ENCODE results near the gene MPL.

MPL gene

DNA sequence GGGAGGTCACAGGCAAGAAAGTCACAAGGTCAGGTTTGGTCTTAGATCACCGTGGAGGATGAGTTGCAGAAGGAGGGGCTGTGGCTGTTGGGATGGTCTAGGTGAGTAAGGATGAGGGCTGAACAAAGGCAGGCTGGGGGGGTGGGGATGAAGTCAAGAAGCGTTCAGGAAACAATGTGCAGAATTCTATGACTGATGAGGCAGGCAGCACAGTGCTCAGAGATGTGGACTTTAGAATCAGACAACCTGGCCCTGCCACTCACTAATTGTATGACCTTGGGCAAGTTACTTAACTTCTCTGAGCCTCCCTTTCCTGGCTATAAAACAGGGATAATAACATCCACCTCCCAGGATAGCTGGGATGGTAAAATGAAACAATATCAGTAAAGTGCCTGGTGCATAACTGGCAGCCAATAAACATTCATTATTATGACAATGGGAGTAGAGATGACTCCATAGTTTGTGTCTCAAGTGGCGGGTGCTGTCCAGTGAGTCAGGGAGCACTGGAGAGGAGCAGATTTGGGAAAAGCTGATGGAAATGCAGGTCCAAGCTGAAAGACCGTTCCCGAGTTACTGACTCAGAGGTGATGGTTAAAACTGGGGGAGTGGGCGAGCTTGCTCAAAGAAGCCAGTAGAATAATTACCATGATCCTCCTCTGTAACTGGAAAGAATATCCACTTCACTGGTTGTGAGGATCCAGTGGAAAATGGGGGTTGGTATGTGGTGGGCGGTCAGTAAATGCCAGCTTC lies 34.7 kb upstream of the MPL start:
- ATAC-seq, result no peak
- TF ChIP-seq ZNF8 (CRISPR knock-in tag; IDR thresholded peaks at IDR 0.05) (no peak), ESRRG (CRISPR knock-in tag; IDR thresholded peaks at IDR 0.05) (no peak), TOX (CRISPR knock-in tag; IDR thresholded peaks at IDR 0.05; ENCODE audit: borderline replicate concordance) (no peak), ISL1 (CRISPR knock-in tag; IDR thresholded peaks at IDR 0.05) (no peak), OSR1 (CRISPR knock-in tag; IDR thresholded peaks at IDR 0.05) (no peak), SNAI2 (CRISPR knock-in tag; IDR thresholded peaks at IDR 0.05) (no peak), PPARA (CRISPR knock-in tag; IDR thresholded peaks at IDR 0.05; ENCODE audit: borderline replicate concordance) (no peak), CSDC2 (CRISPR knock-in tag; IDR thresholded peaks at IDR 0.05) (no peak), RARB (CRISPR knock-in tag; IDR thresholded peaks at IDR 0.05) (no peak), ZC3H10 (CRISPR knock-in tag; IDR thresholded peaks at IDR 0.05) (no peak), ZNF565 (CRISPR knock-in tag; conservative IDR thresholded peaks at IDR 0.05; ENCODE audit: low read depth) (no peak), ZFP30 (CRISPR knock-in tag; IDR thresholded peaks at IDR 0.05) (no peak), ZNF70 (CRISPR knock-in tag; IDR thresholded peaks at IDR 0.05) (no peak), ZFP3 (CRISPR knock-in tag; IDR thresholded peaks at IDR 0.05) (no peak)
- TF ChIP-seq, protein P1, sequence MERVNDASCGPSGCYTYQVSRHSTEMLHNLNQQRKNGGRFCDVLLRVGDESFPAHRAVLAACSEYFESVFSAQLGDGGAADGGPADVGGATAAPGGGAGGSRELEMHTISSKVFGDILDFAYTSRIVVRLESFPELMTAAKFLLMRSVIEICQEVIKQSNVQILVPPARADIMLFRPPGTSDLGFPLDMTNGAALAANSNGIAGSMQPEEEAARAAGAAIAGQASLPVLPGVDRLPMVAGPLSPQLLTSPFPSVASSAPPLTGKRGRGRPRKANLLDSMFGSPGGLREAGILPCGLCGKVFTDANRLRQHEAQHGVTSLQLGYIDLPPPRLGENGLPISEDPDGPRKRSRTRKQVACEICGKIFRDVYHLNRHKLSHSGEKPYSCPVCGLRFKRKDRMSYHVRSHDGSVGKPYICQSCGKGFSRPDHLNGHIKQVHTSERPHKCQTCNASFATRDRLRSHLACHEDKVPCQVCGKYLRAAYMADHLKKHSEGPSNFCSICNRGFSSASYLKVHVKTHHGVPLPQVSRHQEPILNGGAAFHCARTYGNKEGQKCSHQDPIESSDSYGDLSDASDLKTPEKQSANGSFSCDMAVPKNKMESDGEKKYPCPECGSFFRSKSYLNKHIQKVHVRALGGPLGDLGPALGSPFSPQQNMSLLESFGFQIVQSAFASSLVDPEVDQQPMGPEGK (CRISPR knock-in tag; IDR thresholded peaks at IDR 0.05; ENCODE audit: borderline replicate concordance), result no peak
- TF ChIP-seq, protein P2, sequence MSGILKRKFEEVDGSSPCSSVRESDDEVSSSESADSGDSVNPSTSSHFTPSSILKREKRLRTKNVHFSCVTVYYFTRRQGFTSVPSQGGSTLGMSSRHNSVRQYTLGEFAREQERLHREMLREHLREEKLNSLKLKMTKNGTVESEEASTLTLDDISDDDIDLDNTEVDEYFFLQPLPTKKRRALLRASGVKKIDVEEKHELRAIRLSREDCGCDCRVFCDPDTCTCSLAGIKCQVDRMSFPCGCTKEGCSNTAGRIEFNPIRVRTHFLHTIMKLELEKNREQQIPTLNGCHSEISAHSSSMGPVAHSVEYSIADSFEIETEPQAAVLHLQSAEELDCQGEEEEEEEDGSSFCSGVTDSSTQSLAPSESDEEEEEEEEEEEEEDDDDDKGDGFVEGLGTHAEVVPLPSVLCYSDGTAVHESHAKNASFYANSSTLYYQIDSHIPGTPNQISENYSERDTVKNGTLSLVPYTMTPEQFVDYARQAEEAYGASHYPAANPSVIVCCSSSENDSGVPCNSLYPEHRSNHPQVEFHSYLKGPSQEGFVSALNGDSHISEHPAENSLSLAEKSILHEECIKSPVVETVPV (CRISPR knock-in tag; IDR thresholded peaks at IDR 0.05), result no peak

DNA sequence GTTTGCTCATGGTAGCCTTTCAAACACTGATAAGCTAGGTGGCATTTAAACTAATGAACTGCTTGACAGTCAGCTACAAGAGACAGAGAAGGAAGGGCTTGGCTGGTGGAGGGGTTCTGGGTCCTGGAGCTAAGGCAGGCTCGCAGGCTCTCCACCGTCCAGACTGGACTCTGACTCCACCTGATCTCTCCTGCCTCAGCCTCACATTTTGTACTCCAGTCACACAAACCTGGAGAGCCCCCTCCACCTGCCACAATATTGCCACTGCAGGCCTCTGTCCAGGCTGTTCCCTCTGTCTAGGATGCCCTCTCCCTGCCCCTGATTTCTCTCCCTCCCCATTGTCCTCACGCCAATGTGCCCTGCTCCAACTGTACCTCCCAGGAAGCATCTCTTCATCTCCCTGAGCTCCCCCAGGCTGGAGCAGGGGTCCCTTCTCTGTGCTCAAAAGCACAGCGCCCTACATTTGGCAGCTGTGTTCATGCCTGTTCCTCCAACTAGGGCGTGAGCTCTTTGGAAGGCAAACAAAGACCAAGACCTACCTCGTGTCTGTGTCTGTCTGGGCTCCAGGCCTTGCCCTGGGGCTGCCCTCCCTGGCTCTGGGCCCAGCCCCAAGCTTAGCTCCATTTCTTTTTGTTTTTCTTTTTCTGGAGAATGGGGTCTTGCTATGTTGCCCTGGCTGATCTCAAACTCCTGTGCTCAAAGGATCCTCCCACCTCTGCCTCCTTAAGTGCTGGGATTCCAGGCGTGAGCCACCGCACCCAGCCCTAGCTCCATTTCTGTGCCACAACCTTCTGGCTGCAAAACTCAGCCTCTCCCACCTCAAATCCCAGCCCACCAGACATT lies 33.9 kb upstream of the MPL start:
- ATAC-seq, result no peak
- TF ChIP-seq ARNTL (CRISPR knock-in tag; IDR thresholded peaks at IDR 0.05; ENCODE audit: borderline replicate concordance, low read depth) (no peak), GLIS3 (CRISPR knock-in tag; IDR thresholded peaks at IDR 0.05) (no peak), OSR1 (CRISPR knock-in tag; IDR thresholded peaks at IDR 0.05) (no peak), CSDC2 (CRISPR knock-in tag; IDR thresholded peaks at IDR 0.05) (no peak), ZFP3 (CRISPR knock-in tag; IDR thresholded peaks at IDR 0.05) (no peak), ZFP30 (CRISPR knock-in tag; IDR thresholded peaks at IDR 0.05) (no peak), TOX (CRISPR knock-in tag; IDR thresholded peaks at IDR 0.05; ENCODE audit: borderline replicate concordance) (no peak), ZNF8 (CRISPR knock-in tag; IDR thresholded peaks at IDR 0.05) (no peak), BACH2 (CRISPR knock-in tag; IDR thresholded peaks at IDR 0.05; ENCODE audit: borderline replicate concordance) (no peak), ZNF70 (CRISPR knock-in tag; IDR thresholded peaks at IDR 0.05) (no peak), PPARA (CRISPR knock-in tag; IDR thresholded peaks at IDR 0.05; ENCODE audit: borderline replicate concordance) (no peak), SNAI2 (CRISPR knock-in tag; IDR thresholded peaks at IDR 0.05) (no peak), RARB (CRISPR knock-in tag; IDR thresholded peaks at IDR 0.05) (no peak)
- TF ChIP-seq, protein P1 (CRISPR knock-in tag; IDR thresholded peaks at IDR 0.05; ENCODE audit: borderline replicate concordance), result no peak
- TF ChIP-seq, protein P3, sequence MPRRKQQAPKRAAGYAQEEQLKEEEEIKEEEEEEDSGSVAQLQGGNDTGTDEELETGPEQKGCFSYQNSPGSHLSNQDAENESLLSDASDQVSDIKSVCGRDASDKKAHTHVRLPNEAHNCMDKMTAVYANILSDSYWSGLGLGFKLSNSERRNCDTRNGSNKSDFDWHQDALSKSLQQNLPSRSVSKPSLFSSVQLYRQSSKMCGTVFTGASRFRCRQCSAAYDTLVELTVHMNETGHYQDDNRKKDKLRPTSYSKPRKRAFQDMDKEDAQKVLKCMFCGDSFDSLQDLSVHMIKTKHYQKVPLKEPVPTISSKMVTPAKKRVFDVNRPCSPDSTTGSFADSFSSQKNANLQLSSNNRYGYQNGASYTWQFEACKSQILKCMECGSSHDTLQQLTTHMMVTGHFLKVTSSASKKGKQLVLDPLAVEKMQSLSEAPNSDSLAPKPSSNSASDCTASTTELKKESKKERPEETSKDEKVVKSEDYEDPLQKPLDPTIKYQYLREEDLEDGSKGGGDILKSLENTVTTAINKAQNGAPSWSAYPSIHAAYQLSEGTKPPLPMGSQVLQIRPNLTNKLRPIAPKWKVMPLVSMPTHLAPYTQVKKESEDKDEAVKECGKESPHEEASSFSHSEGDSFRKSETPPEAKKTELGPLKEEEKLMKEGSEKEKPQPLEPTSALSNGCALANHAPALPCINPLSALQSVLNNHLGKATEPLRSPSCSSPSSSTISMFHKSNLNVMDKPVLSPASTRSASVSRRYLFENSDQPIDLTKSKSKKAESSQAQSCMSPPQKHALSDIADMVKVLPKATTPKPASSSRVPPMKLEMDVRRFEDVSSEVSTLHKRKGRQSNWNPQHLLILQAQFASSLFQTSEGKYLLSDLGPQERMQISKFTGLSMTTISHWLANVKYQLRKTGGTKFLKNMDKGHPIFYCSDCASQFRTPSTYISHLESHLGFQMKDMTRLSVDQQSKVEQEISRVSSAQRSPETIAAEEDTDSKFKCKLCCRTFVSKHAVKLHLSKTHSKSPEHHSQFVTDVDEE (CRISPR knock-in tag; IDR thresholded peaks at IDR 0.05), result no peak
- TF ChIP-seq, protein P4, sequence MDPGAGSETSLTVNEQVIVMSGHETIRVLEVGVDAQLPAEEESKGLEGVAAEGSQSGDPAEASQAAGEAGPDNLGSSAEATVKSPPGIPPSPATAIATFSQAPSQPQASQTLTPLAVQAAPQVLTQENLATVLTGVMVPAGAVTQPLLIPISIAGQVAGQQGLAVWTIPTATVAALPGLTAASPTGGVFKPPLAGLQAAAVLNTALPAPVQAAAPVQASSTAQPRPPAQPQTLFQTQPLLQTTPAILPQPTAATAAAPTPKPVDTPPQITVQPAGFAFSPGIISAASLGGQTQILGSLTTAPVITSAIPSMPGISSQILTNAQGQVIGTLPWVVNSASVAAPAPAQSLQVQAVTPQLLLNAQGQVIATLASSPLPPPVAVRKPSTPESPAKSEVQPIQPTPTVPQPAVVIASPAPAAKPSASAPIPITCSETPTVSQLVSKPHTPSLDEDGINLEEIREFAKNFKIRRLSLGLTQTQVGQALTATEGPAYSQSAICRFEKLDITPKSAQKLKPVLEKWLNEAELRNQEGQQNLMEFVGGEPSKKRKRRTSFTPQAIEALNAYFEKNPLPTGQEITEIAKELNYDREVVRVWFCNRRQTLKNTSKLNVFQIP (CRISPR knock-in tag; IDR thresholded peaks at IDR 0.05; ENCODE audit: borderline replicate concordance, low read depth), result no peak
- TF ChIP-seq, protein P2 (CRISPR knock-in tag; IDR thresholded peaks at IDR 0.05), result no peak

Measured in SK-N-SH treated with all-trans-retinoic acid at 6 μM for 48 hours (cell line).